ENCODE measurements around the gene INIP. TPM values are rescaled to one million over a fixed set of nuclear protein-coding genes. Genes with fewer than 3 reads are reported as not detected.

The INIP gene
- total and polyA plus RNA-seq, 9 of the 15 experiments (the other 6 are each of a cell fraction or from before 2014, with no cell fraction given): 11.9 to 87.9 (median 37.3) TPM

DNA sequence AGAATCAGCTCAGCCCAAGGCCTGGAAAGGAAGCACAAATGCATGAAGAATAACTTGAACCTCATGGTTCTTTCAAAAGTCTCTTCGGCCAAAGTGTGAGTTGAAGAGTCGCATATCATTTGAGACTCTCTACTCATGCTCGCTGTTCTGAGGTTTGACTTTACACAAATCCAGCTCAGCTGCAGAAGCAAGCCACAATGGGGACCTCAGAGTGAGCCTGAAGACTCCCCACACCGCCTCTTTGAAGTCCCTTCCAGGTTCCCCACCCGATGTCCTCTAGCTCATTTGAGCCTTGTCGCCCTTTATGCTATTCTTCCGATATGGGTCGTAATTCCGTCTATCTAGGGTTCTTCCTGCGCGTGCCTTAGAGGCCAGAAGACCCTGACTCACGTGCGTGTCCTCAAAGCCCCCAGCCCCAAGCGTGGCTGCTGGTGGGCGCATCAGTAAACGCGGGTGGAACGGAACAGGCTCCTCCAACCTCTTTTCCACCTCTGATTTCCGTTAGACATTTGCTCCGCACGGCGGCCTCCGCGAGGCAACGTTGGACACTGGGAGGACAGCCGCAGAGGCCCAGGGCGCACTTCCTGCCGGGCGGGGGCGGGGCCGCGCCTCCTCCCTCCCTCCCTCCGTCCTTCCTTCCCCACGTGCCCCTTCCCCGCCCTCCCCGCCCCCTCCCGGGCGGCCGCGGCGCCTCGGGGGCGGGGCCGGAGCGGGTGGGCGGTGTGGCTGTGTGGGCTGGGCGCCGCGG lies 32.3 kb upstream of the INIP start, which contains the start of gene SNX30 (continued):
- TF ChIP-seq, protein P1, sequence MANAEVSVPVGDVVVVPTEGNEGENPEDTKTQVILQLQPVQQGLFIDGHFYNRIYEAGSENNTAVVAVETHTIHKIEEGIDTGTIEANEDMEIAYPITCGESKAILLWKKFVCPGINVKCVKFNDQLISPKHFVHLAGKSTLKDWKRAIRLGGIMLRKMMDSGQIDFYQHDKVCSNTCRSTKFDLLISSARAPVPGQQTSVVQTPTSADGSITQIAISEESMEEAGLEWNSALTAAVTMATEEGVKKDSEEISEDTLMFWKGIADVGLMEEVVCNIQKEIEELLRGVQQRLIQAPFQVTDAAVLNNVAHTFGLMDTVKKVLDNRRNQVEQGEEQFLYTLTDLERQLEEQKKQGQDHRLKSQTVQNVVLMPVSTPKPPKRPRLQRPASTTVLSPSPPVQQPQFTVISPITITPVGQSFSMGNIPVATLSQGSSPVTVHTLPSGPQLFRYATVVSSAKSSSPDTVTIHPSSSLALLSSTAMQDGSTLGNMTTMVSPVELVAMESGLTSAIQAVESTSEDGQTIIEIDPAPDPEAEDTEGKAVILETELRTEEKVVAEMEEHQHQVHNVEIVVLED (CRISPR knock-in tag; IDR thresholded peaks at IDR 0.05): no peak
- TF ChIP-seq ZNF133 (CRISPR knock-in tag; IDR thresholded peaks at IDR 0.05) (no peak), NUFIP1 (IDR thresholded peaks at IDR 0.05; ENCODE audit: partially characterized antibody) (no peak), SETDB1 (IDR thresholded peaks at IDR 0.05; ENCODE audit: low read length) (no peak), RFX1 (IDR thresholded peaks at IDR 0.05) (no peak), TSC22D4 (tag; IDR thresholded peaks at IDR 0.05) (no peak), ZEB2 (IDR thresholded peaks at IDR 0.05) (no peak), ZNF695 (CRISPR knock-in tag; IDR thresholded peaks at IDR 0.05) (no peak), RBM25 (IDR thresholded peaks at IDR 0.05; ENCODE audit: low read depth, low read length, severe bottlenecking) (no peak), CHD1 (IDR thresholded peaks at IDR 0.05; ENCODE audit: low read length) (no peak), SMARCE1 (IDR thresholded peaks at IDR 0.05) (0 out of 2 replicates have a peak, but pooled peaks have one; percentile 37), MED1 (CRISPR knock-in tag; IDR thresholded peaks at IDR 0.05; ENCODE audit: borderline replicate concordance) (no peak)
- TF ChIP-seq, protein P2, sequence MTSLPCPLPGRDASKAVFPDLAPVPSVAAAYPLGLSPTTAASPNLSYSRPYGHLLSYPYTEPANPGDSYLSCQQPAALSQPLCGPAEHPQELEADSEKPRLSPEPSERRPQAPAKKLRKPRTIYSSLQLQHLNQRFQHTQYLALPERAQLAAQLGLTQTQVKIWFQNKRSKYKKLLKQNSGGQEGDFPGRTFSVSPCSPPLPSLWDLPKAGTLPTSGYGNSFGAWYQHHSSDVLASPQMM (CRISPR knock-in tag; IDR thresholded peaks at IDR 0.05): no peak
- TF ChIP-seq, protein P3, sequence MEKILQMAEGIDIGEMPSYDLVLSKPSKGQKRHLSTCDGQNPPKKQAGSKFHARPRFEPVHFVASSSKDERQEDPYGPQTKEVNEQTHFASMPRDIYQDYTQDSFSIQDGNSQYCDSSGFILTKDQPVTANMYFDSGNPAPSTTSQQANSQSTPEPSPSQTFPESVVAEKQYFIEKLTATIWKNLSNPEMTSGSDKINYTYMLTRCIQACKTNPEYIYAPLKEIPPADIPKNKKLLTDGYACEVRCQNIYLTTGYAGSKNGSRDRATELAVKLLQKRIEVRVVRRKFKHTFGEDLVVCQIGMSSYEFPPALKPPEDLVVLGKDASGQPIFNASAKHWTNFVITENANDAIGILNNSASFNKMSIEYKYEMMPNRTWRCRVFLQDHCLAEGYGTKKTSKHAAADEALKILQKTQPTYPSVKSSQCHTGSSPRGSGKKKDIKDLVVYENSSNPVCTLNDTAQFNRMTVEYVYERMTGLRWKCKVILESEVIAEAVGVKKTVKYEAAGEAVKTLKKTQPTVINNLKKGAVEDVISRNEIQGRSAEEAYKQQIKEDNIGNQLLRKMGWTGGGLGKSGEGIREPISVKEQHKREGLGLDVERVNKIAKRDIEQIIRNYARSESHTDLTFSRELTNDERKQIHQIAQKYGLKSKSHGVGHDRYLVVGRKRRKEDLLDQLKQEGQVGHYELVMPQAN (IDR thresholded peaks at IDR 0.05; ENCODE audit: borderline replicate concordance): peak; percentile 51; the same call in 1 of the 2 replicates
- TF ChIP-seq, protein P4, sequence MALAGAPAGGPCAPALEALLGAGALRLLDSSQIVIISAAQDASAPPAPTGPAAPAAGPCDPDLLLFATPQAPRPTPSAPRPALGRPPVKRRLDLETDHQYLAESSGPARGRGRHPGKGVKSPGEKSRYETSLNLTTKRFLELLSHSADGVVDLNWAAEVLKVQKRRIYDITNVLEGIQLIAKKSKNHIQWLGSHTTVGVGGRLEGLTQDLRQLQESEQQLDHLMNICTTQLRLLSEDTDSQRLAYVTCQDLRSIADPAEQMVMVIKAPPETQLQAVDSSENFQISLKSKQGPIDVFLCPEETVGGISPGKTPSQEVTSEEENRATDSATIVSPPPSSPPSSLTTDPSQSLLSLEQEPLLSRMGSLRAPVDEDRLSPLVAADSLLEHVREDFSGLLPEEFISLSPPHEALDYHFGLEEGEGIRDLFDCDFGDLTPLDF (CRISPR knock-in tag; IDR thresholded peaks at IDR 0.05): no peak
- TF ChIP-seq, protein P5, sequence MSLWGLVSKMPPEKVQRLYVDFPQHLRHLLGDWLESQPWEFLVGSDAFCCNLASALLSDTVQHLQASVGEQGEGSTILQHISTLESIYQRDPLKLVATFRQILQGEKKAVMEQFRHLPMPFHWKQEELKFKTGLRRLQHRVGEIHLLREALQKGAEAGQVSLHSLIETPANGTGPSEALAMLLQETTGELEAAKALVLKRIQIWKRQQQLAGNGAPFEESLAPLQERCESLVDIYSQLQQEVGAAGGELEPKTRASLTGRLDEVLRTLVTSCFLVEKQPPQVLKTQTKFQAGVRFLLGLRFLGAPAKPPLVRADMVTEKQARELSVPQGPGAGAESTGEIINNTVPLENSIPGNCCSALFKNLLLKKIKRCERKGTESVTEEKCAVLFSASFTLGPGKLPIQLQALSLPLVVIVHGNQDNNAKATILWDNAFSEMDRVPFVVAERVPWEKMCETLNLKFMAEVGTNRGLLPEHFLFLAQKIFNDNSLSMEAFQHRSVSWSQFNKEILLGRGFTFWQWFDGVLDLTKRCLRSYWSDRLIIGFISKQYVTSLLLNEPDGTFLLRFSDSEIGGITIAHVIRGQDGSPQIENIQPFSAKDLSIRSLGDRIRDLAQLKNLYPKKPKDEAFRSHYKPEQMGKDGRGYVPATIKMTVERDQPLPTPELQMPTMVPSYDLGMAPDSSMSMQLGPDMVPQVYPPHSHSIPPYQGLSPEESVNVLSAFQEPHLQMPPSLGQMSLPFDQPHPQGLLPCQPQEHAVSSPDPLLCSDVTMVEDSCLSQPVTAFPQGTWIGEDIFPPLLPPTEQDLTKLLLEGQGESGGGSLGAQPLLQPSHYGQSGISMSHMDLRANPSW (CRISPR knock-in tag; IDR thresholded peaks at IDR 0.05): no peak
- TF ChIP-seq, protein P6, sequence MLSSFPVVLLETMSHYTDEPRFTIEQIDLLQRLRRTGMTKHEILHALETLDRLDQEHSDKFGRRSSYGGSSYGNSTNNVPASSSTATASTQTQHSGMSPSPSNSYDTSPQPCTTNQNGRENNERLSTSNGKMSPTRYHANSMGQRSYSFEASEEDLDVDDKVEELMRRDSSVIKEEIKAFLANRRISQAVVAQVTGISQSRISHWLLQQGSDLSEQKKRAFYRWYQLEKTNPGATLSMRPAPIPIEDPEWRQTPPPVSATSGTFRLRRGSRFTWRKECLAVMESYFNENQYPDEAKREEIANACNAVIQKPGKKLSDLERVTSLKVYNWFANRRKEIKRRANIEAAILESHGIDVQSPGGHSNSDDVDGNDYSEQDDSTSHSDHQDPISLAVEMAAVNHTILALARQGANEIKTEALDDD (IDR thresholded peaks at IDR 0.05): no peak
- TF ChIP-seq, protein P7, sequence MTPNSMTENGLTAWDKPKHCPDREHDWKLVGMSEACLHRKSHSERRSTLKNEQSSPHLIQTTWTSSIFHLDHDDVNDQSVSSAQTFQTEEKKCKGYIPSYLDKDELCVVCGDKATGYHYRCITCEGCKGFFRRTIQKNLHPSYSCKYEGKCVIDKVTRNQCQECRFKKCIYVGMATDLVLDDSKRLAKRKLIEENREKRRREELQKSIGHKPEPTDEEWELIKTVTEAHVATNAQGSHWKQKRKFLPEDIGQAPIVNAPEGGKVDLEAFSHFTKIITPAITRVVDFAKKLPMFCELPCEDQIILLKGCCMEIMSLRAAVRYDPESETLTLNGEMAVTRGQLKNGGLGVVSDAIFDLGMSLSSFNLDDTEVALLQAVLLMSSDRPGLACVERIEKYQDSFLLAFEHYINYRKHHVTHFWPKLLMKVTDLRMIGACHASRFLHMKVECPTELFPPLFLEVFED (CRISPR knock-in tag; conservative IDR thresholded peaks at IDR 0.05): no peak
